Astrocyte of the cerebellum (primary cell): ENCODE measurements around the gene CKAP4.

Experiments
- DNase-seq: peaks from one replicate; pipeline ENCODE4 v3.0.0-alpha.2; 2011; ENCODE audit warnings: low read depth
- H3K4me3 ChIP-seq: 2 replicates; pipeline ENCODE4 v1.5.1; 2011; ENCODE audit warnings: mild to moderate bottlenecking, low read depth, low read length, moderate library complexity
- in situ Hi-C: cut with HindIII; loops from 2 replicates; pipeline ENCODE4 v1.10.0; 2017; ENCODE audit warnings: low sequenced_read_pairs
- TF ChIP-seq, protein P1 (sequence below): IDR thresholded peaks from 2 replicates; pipeline ENCODE4 v1.5.1; 2012; ENCODE audit warnings: low read length, low read depth, moderate library complexity, mild to moderate bottlenecking; ENCODE audit errors: missing control alignments

Gene CKAP4

DNA sequence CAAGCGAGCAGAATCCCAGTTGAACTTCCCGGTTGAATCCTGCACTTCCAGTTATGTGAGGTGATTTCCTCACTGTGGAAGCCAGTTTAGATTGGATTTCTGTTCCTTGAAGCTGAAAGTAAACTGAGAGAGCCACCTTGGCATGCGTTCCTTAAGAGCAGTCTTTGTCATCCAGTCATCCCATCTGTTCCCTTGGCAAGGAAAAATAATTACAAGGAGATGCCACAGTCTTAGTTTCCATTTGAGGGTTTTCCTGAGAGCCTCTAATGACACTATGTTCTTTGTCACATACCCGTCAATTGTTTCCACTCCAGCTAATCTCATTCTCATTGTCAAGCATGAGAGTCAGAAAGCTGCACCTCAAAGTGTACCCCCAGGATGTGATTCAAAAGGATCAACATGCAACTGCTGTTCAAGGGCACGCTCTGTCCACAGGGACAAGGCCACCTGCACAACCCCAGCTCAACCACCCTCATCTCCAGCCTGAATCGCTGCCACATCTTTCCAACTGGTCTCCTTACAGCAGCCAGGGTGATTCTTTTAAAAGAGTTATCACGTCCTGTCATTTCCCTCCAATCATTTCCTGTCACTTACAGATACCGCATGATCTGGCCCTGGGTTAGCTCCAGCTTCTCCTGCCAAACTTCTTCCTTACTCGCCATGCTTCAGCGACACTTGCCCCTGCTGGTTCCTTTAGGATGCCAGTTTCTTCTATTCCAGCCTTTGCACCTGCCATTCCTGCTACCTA lies 36.7 kb upstream of the CKAP4 start:
- DNase-seq: no peak
- no peak overlapping the region for H3K4me3 ChIP-seq
- TF ChIP-seq, protein P1, sequence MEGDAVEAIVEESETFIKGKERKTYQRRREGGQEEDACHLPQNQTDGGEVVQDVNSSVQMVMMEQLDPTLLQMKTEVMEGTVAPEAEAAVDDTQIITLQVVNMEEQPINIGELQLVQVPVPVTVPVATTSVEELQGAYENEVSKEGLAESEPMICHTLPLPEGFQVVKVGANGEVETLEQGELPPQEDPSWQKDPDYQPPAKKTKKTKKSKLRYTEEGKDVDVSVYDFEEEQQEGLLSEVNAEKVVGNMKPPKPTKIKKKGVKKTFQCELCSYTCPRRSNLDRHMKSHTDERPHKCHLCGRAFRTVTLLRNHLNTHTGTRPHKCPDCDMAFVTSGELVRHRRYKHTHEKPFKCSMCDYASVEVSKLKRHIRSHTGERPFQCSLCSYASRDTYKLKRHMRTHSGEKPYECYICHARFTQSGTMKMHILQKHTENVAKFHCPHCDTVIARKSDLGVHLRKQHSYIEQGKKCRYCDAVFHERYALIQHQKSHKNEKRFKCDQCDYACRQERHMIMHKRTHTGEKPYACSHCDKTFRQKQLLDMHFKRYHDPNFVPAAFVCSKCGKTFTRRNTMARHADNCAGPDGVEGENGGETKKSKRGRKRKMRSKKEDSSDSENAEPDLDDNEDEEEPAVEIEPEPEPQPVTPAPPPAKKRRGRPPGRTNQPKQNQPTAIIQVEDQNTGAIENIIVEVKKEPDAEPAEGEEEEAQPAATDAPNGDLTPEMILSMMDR: no peak
- in situ Hi-C loops: no loop called here

DNA sequence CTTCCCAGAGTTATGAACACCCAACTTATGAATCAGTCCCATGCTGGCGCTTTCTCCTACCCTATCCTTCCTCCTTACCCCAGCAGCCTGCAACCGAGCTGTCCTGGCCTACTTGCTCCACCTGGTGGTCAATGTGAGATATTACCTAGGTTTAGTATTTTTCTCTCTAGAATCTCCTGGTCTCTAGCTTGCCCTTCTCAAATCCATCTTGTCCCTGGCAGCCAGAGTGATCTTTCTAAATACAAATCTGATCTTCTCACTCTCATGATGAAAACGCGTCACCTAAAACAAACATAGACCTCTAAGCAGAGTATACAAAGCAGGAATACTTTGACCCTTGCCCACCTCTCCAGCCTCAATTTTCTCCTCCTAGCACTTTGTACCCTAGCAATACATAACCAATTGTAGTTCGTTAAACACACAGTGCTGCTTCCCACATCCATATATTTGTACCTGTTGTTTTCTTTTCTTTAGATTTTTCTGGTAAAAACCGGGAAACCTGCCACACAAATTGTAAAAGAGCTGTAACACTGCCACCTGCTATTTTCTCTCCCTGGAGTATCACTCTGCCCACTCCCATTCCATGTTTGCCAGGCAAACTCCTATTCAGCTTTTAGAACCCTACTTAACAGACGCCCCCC lies 34.8 kb upstream of the CKAP4 start:
- no peak for DNase-seq
- TF ChIP-seq, protein P1: peak; percentile 53
- in situ Hi-C loops: no loop called here
- H3K4me3 ChIP-seq: no peak overlapping the region

DNA sequence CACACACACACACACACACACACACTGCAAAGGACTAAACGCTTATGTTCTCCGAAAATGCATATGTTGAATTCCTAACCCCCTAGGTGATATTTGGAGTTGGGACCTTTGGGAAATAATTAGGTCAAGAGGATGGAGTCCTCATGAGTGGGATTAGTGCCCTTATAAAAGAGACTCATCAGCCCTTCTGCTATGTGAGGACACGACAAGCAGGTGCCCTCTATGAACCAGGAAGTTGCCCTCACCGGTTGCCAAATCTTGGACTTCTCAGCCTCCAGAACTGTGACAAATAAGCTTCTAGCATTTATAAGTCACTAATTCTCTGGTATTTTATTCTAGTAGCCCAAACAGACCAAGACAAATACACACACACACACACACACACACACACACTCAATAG lies 34.0 kb upstream of the CKAP4 start:
- in situ Hi-C loops: no loop called here
- TF ChIP-seq, protein P1: no peak

DNA sequence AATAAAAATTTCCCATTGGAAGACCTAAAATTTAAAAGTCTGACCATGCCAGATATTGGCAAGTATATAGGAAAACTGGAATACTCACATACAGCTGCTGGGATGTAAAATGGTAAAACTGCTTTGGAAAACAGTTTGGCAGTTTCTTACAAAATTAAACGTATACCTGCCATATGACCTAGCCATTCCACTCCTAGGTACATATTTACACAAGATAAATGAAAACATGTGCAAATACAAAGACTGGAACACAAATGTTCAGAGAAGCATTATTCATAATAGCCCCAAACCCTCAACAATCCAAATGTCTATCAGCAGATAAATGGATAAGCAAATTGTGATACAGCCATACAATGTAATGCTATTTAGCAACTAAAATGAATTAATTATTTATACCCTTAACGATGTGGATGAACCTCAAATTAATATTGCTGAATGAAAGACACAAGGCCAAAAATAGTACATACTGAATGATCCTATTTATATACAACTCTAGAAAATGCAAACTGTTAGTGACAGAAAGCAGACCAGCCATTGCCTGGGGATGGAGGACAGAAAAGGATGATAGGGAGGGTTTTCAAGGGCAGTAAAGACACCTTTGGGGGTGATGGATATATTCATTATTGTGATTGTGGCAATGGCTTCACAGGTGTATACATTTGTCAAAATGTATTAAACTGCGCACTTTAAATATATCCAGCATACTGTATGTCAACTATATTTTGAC lies 33.4 kb upstream of the CKAP4 start:
- no peak for DNase-seq
- in situ Hi-C loops: no loop called here
- TF ChIP-seq, protein P1: no peak
- no peak overlapping the region for H3K4me3 ChIP-seq

More for the DNA sequence above, 34.0 kb upstream of the CKAP4 start:
- DNase-seq: no peak
- H3K4me3 ChIP-seq: no peak overlapping the region

DNA sequence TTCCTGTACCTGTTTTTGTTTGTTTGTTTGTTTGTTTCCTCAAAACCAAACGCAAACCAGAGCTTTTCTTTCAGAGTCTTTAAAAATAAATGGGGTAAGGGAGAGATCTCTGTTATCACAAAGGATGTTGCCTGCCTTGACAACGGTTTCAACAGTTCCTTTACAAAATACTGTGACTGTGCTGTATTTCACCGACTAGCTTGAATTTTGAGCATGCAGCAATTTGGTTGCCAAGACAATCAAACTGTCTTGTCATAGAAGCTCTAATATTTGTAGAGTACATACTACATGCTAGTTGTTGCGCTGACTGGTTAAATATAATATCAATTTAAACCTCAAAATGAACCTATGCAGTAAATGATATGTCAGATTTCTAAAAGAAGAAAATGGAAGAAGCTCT lies 32.3 kb upstream of the CKAP4 start:
- no peak overlapping the region for H3K4me3 ChIP-seq
- in situ Hi-C loops: no loop called here
- TF ChIP-seq, protein P1: no peak
- no peak for DNase-seq

- TF ChIP-seq, protein P1: no peak
- no peak for DNase-seq
- no peak overlapping the region for H3K4me3 ChIP-seq
- in situ Hi-C loops: no loop called here
Measured at GRCh38 chr12:106276032-106276740, 28.4 kb upstream of the CKAP4 start.
